SK-N-SH (cell line): Measurements from ENCODE around the gene KLHL17. TPM values are rescaled to one million over a fixed set of nuclear protein-coding genes. Genes with fewer than 3 reads are reported as not detected.

Source experiments
- CTCF ChIA-PET: fragments of 300-600, 350-600 bp; formaldehyde crosslinking; extraction: SDS; loops from one replicate; lab custom pipeline; 2021; lab: Yijun Ruan, JAX
- POLR2A ChIA-PET: fragments of 350-600 bp; sonication (Branson Sonifier 250); formaldehyde crosslinking; extraction: SDS; loops from one replicate; lab custom pipeline; 2020; ENCODE audit warnings: antibody characterized with exemption, inconsistent platforms; lab: Yijun Ruan, JAX
- DNase-seq: peaks from one replicate; pipeline ENCODE4 v3.0.0; 2012
- H2AFZ ChIP-seq: fragments of 200-600 bp; sonication (generic); 2 replicates; pipeline ENCODE4 v1.8.1; 2016; ENCODE audit warnings: antibody characterized with exemption, mild to moderate bottlenecking, low read depth
- H3F3A ChIP-seq: fragments of 200-600 bp; sonication (generic); replicated peaks from 2 replicates; pipeline ENCODE3; 2016; ENCODE audit warnings: antibody characterized with exemption, mild to moderate bottlenecking; ENCODE audit not compliant: insufficient read depth
- H3K27ac ChIP-seq, 2 experiments: fragments of 200-500 bp in 1 of 2; fragments of 200-600 bp in 1 of 2; sonication (Bioruptor generic) in 1 of 2; sonication (generic), shearing (Covaris generic) in 1 of 2; 2 replicates each; pipeline versions ENCODE4 v1.5.1 to v1.6.1; 2014 to 2016; ENCODE audit warnings: low read depth in 2 of 2, inconsistent platforms in 1 of 2, low read length in 1 of 2, mild to moderate bottlenecking in 1 of 2, mixed read lengths in 1 of 2
- H3K27me3 ChIP-seq: fragments of 200-600 bp; sonication (generic), shearing (Covaris generic); 2 replicates; pipeline ENCODE4 v1.6.1; 2016; ENCODE audit warnings: mixed run types; ENCODE audit not compliant: insufficient read depth
- H3K36me3 ChIP-seq, 2 experiments: fragments of 200-500 bp in 1 of 2; fragments of 200-600 bp in 1 of 2; sonication (Bioruptor generic) in 1 of 2; sonication (generic) in 1 of 2; replicated peaks in 1 of 2; 2 replicates each; pipeline versions ENCODE3 to v1.5.1; 2014 to 2016; ENCODE audit warnings: low read length in 1 of 2, mild to moderate bottlenecking in 1 of 2; ENCODE audit not compliant: insufficient read depth in 2 of 2, control insufficient read depth in 1 of 2
- H3K4me1 ChIP-seq, 2 experiments: fragments of 200-500 bp in 1 of 2; fragments of 200-600 bp in 1 of 2; sonication (Bioruptor generic) in 1 of 2; sonication (generic), shearing (Covaris generic) in 1 of 2; 2 replicates each; pipeline versions ENCODE4 v1.5.1 to v1.6.1; 2014 to 2016; ENCODE audit warnings: low read depth in 1 of 2, low read length in 1 of 2, mixed run types in 1 of 2; ENCODE audit not compliant: insufficient read depth in 2 of 2, control insufficient read depth in 1 of 2
- H3K4me2 ChIP-seq: fragments of 200-600 bp; sonication (generic), shearing (Covaris generic); 2 replicates; pipeline ENCODE4 v1.6.1; 2017; ENCODE audit warnings: mixed run types
- H3K4me3 ChIP-seq, 2 experiments: fragments of 200-500 bp in 1 of 2; fragments of 200-600 bp in 1 of 2; sonication (Bioruptor generic) in 1 of 2; sonication (generic), shearing (Covaris generic) in 1 of 2; 2 replicates each; pipeline versions ENCODE4 v1.5.1 to v1.8.1; 2014 to 2016; ENCODE audit warnings: low read depth in 2 of 2, inconsistent platforms in 1 of 2, low read length in 1 of 2, mild to moderate bottlenecking in 1 of 2, mixed read lengths in 1 of 2, moderate library complexity in 1 of 2
- H3K79me2 ChIP-seq: fragments of 200-600 bp; sonication (generic); 2 replicates; pipeline ENCODE4 v1.8.1; 2017; ENCODE audit warnings: mild to moderate bottlenecking; ENCODE audit not compliant: insufficient read depth
- H3K9ac ChIP-seq: fragments of 200-600 bp; sonication (generic); 2 replicates; pipeline ENCODE4 v1.6.1; 2017; ENCODE audit warnings: mixed run types
- H3K9me2 ChIP-seq: fragments of 200-600 bp; sonication (generic); 2 replicates; pipeline ENCODE4 v1.6.1; 2017; ENCODE audit warnings: mixed run types
- H3K9me3 ChIP-seq: fragments of 200-600 bp; sonication (generic); 2 replicates; pipeline ENCODE4 v1.6.1; 2017; ENCODE audit warnings: mixed run types, mild to moderate bottlenecking, moderate library complexity
- H4K20me1 ChIP-seq: fragments of 200-600 bp; sonication (generic); 2 replicates; pipeline ENCODE4 v1.6.1; 2017; ENCODE audit warnings: mild to moderate bottlenecking, mixed run types; ENCODE audit not compliant: insufficient read depth
- ELF1 ChIP-seq: IDR thresholded peaks from 2 replicates; pipeline ENCODE4 v1.4.0; 2012
- FOSL2 ChIP-seq: IDR thresholded peaks from 2 replicates; pipeline ENCODE4 v1.4.0; 2012; ENCODE audit warnings: low read depth, mild to moderate bottlenecking, moderate library complexity, borderline replicate concordance
- FOXM1 ChIP-seq: IDR thresholded peaks from 2 replicates; pipeline ENCODE4 v1.4.0; 2012; ENCODE audit warnings: low read depth, mild to moderate bottlenecking
- GATA2 ChIP-seq: sonication (generic); formaldehyde crosslinking; IDR thresholded peaks from 2 replicates; pipeline ENCODE4 v1.5.0; 2020; ENCODE audit warnings: mild to moderate bottlenecking, missing genetic modification reagents
- JUND ChIP-seq: IDR thresholded peaks from 2 replicates; pipeline ENCODE4 v1.4.0; 2012
- MEF2A ChIP-seq: IDR thresholded peaks from 2 replicates; pipeline ENCODE4 v1.4.0; 2012; ENCODE audit warnings: low read depth, borderline replicate concordance
- MXI1 ChIP-seq: IDR thresholded peaks from 2 replicates; pipeline ENCODE4 v1.6.1; 2012; ENCODE audit warnings: mild to moderate bottlenecking, low read depth, low read length, improper control_type of control experiment
- NFIC ChIP-seq: IDR thresholded peaks from 2 replicates; pipeline ENCODE4 v1.4.0; 2012; ENCODE audit warnings: borderline replicate concordance
- NRF1 ChIP-seq: IDR thresholded peaks from 2 replicates; pipeline ENCODE4 v1.6.1; 2012; ENCODE audit warnings: low read depth, mild to moderate bottlenecking, low read length
- POLR2AphosphoS5 ChIP-seq: IDR thresholded peaks from 2 replicates; pipeline ENCODE4 v1.6.1; 2012; ENCODE audit warnings: low read depth, low read length
- RCOR1 ChIP-seq: fragments of 150-350 bp; IDR thresholded peaks from 2 replicates; pipeline ENCODE4 v1.6.1; 2017; ENCODE audit warnings: antibody characterized with exemption, low read length
- RXRA ChIP-seq: IDR thresholded peaks from 2 replicates; pipeline ENCODE4 v1.4.0; 2012; ENCODE audit warnings: low read depth, mild to moderate bottlenecking, borderline replicate concordance
- SMC3 ChIP-seq: IDR thresholded peaks from 2 replicates; pipeline ENCODE4 v1.6.1; 2012; ENCODE audit warnings: low read depth, low read length, improper control_type of control experiment
- TAF1 ChIP-seq: IDR thresholded peaks from 2 replicates; pipeline ENCODE4 v1.6.1; 2012; ENCODE audit warnings: low read depth, mild to moderate bottlenecking, low read length, moderate library complexity, borderline replicate concordance
- TCF12 ChIP-seq: IDR thresholded peaks from 2 replicates; pipeline ENCODE4 v1.4.0; 2012
- TEAD4 ChIP-seq: IDR thresholded peaks from 2 replicates; pipeline ENCODE4 v1.4.0; 2012; ENCODE audit warnings: mild to moderate bottlenecking, borderline replicate concordance; ENCODE audit not compliant: insufficient read depth
- YY1 ChIP-seq: IDR thresholded peaks from 2 replicates; pipeline ENCODE4 v1.4.0; 2012; ENCODE audit warnings: low read depth, mild to moderate bottlenecking
- WGBS: methylation state at CpG from one replicate; pipeline ENCODE4 v1.1.6; 2017; ENCODE audit warnings: low lambda C conversion rate; 5-methylcytosine and 5-hydroxymethylcytosine counted together
- polyA plus RNA-seq, 3 experiments: library from polyadenylated mRNA; depleted of rRNA; stranded (reverse); fragments of >200 nt; gene quantifications; 2 replicates each; pipeline ENCODE4 v1.2.3, GENCODE V29; 2012
- TF ChIP-seq, protein P1 (sequence below): fragments of 200-600 bp; sonication (generic); IDR thresholded peaks from 2 replicates; pipeline ENCODE4 v1.6.1; 2017; ENCODE audit warnings: antibody characterized with exemption, mild to moderate bottlenecking, moderate library complexity
- TF ChIP-seq, protein P2 (sequence below): fragments of 150-350 bp; IDR thresholded peaks from 2 replicates; pipeline ENCODE4 v1.6.1; 2016; ENCODE audit warnings: mild to moderate bottlenecking, low read depth, low read length
- TF ChIP-seq, protein P3 (sequence below): IDR thresholded peaks from 2 replicates; pipeline ENCODE4; 2012
- TF ChIP-seq, protein P4 (sequence below): fragments of 150-350 bp; IDR thresholded peaks from 2 replicates; pipeline ENCODE4 v1.6.1; 2017; ENCODE audit warnings: antibody characterized with exemption, low read length, low read depth, borderline replicate concordance
- TF ChIP-seq, protein P5 (sequence below): IDR thresholded peaks from 2 replicates; pipeline ENCODE4 v1.4.0; 2012; ENCODE audit warnings: low read depth

The KLHL17 gene
- polyA plus RNA-seq, 1 of the 3 experiments (the other 2 are of a cell fraction): 27.3 TPM

DNA sequence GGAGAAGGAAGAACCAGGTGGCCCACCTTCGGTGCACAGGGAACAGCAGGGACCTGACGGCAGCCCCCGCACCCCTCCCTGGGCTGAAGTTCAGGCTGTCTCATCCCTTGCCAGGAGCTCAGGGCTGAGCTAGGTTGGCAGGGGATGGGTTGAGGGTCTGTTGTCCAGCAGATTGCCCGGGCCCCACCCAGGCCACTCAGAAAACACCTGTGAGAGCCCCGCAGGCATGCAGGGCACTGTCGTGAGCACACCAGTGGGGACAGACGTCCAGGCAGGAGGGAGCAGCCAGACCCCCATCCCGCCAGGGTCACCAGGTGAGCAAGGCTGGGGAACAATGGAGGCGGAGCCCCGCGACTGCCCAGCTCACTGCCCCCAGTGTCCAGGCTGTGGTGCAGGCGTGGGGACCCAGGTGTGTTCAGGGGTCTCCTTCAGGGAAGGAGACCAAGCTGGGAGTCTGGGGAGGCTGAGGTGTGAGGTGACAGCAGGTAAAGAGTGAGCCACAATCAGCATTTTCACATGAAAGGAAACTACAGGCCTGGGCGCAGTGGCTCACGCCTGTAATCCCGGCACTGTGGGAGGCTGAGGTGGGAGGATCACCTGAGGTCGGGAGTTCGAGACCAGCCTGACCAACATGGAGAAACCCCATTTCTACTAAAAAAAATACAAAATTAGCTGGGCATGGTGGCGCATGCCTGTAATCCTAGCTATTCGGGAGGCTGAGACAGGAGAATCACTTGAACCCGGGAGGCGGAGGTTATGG, 46.1 kb upstream of the KLHL17 start:
- CTCF ChIA-PET: interaction anchor here (1.0 to 2.9 kb wide), 5 partner anchors 10 to 45 kb away, joined by 3 to 20 read pairs (median 7); no protein-coding TSS in a partner anchor
- Histone ChIP-seq H3K27me3 (no peaks in the 10 kb centered on the region), H3K4me2 (no peak overlapping the region)

DNA sequence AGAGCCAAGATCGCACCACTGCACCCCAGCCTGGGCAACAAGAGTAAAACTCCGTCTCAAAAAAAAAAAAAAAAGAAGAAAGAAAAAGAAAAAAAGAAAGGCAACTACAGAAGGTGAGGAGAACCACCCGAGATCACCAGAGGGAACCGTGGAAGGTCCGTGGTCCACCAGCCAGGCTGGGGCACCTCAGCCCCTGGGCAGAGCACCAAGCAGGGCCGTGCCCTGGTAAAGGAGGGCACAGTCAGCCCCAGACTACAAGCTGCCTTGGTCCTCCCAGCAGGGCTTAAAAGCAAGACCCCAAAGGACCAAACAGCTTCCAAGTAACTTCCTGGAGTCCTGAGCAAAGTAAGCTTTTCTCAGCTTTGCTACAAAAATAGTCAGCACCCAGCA, 45.5 kb upstream of the KLHL17 start:
- ChIA-PET CTCF (interaction anchor here (0.6 to 2.2 kb wide), 5 partner anchors 10 to 117 kb away, joined by 3 to 14 read pairs (median 4); no protein-coding TSS in a partner anchor), POLR2A (no interaction called here)
- Histone ChIP-seq H2AFZ (no peak overlapping the region), H3K9ac (no peak overlapping the region), H3K36me3 (no peaks in the 10 kb centered on the region), H3K9me3 (no peaks in the 10 kb centered on the region), H3K4me1 (peaks cover 0 to 44% of the 10 kb centered on the region in 2 experiments; a peak in 2 of 4 replicates), H3K4me2 (no peak overlapping the region), H3K27me3 (no peaks in the 10 kb centered on the region), H3K9me2 (no peaks in the 10 kb centered on the region), H3K4me3 (no peak overlapping the region), H3F3A (no peaks in the 10 kb centered on the region), H3K79me2 (no peaks in the 10 kb centered on the region), H4K20me1 (no peaks in the 10 kb centered on the region), H3K27ac (no peak overlapping the region)
- no peak for DNase-seq
- 93% methylated on average over 6 of the region's 6 CpGs for WGBS
- TF ChIP-seq MXI1: no peak
- no peak for TF ChIP-seq FOXM1
- TF ChIP-seq JUND: no peak
- no peak for TF ChIP-seq RCOR1
- no peak for TF ChIP-seq NRF1
- TF ChIP-seq, protein P1, sequence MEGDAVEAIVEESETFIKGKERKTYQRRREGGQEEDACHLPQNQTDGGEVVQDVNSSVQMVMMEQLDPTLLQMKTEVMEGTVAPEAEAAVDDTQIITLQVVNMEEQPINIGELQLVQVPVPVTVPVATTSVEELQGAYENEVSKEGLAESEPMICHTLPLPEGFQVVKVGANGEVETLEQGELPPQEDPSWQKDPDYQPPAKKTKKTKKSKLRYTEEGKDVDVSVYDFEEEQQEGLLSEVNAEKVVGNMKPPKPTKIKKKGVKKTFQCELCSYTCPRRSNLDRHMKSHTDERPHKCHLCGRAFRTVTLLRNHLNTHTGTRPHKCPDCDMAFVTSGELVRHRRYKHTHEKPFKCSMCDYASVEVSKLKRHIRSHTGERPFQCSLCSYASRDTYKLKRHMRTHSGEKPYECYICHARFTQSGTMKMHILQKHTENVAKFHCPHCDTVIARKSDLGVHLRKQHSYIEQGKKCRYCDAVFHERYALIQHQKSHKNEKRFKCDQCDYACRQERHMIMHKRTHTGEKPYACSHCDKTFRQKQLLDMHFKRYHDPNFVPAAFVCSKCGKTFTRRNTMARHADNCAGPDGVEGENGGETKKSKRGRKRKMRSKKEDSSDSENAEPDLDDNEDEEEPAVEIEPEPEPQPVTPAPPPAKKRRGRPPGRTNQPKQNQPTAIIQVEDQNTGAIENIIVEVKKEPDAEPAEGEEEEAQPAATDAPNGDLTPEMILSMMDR: no peak
- TF ChIP-seq MEF2A: no peak
- TF ChIP-seq RXRA: no peak

More for the DNA sequence above, 46.1 kb upstream of the KLHL17 start:
- no peaks in the 10 kb centered on the region for H3K79me2 ChIP-seq
- no peak overlapping the region for H3K4me3 ChIP-seq
- H3K9ac ChIP-seq: no peak overlapping the region
- H3K4me1 ChIP-seq: peaks cover 0 to 43% of the 10 kb centered on the region in 2 experiments; a peak in 2 of 4 replicates
- DNase-seq: no peak
- H3F3A ChIP-seq: no peaks in the 10 kb centered on the region
- H4K20me1 ChIP-seq: no peaks in the 10 kb centered on the region
- WGBS: 92% methylated on average over 10 of the region's 21 CpGs
- TF ChIP-seq, protein P2, sequence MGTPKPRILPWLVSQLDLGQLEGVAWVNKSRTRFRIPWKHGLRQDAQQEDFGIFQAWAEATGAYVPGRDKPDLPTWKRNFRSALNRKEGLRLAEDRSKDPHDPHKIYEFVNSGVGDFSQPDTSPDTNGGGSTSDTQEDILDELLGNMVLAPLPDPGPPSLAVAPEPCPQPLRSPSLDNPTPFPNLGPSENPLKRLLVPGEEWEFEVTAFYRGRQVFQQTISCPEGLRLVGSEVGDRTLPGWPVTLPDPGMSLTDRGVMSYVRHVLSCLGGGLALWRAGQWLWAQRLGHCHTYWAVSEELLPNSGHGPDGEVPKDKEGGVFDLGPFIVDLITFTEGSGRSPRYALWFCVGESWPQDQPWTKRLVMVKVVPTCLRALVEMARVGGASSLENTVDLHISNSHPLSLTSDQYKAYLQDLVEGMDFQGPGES: no peak
- TF ChIP-seq, protein P3, sequence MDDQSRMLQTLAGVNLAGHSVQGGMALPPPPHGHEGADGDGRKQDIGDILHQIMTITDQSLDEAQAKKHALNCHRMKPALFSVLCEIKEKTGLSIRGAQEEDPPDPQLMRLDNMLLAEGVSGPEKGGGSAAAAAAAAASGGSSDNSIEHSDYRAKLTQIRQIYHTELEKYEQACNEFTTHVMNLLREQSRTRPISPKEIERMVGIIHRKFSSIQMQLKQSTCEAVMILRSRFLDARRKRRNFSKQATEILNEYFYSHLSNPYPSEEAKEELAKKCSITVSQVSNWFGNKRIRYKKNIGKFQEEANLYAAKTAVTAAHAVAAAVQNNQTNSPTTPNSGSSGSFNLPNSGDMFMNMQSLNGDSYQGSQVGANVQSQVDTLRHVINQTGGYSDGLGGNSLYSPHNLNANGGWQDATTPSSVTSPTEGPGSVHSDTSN: no peak
- TF ChIP-seq, protein P4, sequence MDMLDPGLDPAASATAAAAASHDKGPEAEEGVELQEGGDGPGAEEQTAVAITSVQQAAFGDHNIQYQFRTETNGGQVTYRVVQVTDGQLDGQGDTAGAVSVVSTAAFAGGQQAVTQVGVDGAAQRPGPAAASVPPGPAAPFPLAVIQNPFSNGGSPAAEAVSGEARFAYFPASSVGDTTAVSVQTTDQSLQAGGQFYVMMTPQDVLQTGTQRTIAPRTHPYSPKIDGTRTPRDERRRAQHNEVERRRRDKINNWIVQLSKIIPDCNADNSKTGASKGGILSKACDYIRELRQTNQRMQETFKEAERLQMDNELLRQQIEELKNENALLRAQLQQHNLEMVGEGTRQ: no peak
- no peak for TF ChIP-seq TEAD4
- TF ChIP-seq ELF1: no peak
- TF ChIP-seq NRF1: no peak
- no peak for TF ChIP-seq FOXM1
- no peak for TF ChIP-seq RXRA
- TF ChIP-seq SMC3: no peak
- TF ChIP-seq YY1: no peak
- TF ChIP-seq JUND: no peak
- no peak for TF ChIP-seq NFIC
- no peak for TF ChIP-seq POLR2AphosphoS5
- TF ChIP-seq RCOR1: no peak
- TF ChIP-seq MXI1: no peak
- TF ChIP-seq TAF1: no peak
- TF ChIP-seq GATA2 (CRISPR knock-in tag): no peak
- TF ChIP-seq FOSL2: no peak
- TF ChIP-seq, protein P5, sequence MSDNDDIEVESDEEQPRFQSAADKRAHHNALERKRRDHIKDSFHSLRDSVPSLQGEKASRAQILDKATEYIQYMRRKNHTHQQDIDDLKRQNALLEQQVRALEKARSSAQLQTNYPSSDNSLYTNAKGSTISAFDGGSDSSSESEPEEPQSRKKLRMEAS: no peak
- TF ChIP-seq TCF12: no peak
- H2AFZ ChIP-seq: no peak overlapping the region
- no peaks in the 10 kb centered on the region for H3K9me2 ChIP-seq
- no peak overlapping the region for H3K27ac ChIP-seq
- no peaks in the 10 kb centered on the region for H3K9me3 ChIP-seq
- no peaks in the 10 kb centered on the region for H3K36me3 ChIP-seq
- POLR2A ChIA-PET: no interaction called here
